ENCODE measurements around the gene CACNB2.
"Not testable (repeated sequence)": the region's sequence is repeated elsewhere in the genome, so short reads cannot be mapped to it uniquely, and the experiment has no call there.

CACNB2 gene

DNA sequence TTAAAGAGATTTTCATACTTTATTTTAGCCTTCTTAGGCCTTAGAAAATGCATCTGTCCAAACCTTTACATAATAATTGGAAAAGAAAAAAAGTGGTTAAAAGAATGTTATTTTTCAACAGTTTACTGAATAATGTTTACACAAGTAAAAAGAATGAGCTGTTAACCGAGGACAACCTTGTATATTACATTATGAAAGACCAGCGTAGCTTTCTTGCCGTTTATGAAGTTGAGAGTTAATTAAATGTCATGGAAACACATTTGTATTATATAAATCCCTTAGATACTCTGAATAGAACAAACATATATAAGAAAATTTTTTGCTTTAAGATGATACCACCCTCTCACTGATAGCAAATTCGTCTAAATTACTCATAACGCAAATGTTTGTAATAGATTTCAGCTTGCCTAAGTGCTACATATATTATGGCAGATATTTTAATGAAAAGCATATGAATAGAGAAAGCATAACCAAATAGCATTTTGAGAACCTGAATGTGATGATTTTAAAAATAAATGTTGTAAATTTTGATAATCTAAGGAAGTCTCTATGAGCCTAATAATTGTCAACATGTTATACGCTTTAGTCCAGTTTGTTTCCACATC, 9.1 kb downstream of the CACNB2 start:
- DNase-seq = no peak

DNA sequence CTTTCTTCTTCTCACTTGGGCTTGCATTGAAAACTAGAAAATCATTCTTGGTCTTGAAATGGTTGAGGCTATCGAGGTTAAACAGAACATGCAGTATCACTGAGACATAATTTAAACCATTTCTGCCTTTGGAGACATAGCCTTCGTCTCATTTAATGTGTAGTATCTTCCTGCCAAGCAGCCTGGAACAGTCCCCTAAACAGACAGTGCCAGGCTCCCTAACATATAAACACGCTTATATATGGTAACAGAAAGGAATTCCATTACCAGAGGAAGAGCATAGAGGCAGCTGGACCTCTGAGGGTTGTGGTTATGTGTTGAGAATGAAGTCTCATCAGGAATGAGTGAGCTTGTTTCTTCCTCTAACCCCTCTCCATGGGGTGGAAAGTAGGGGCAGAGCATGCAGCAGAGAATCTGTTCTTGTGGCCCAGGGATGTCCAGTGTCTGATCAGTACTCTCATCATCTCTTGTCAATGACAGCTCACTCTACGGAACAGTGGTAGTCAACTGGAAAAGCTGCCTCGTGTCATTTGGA, 11.2 kb downstream of the CACNB2 start:
- no peak for DNase-seq

DNA sequence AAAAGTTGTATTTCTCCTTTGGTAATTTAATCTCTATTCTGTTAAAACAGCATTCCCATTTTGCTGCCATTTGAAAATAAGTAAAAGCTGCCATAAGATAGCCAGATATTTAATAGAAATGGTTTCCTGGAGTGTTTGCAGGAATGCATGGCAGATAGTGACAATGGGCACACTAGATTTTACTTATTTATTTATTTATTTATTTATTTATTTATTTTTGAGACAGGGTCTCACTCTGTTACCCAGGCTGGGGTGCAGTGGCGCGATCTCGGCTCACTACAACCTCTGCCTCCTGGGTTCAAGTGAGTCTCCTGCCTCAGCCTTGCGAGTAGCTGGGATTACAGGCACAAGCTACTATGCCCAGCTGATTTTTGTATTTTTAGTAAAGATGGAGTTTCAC, 13.2 kb downstream of the CACNB2 start:
- DNase-seq = not testable (repeated sequence)

DNA sequence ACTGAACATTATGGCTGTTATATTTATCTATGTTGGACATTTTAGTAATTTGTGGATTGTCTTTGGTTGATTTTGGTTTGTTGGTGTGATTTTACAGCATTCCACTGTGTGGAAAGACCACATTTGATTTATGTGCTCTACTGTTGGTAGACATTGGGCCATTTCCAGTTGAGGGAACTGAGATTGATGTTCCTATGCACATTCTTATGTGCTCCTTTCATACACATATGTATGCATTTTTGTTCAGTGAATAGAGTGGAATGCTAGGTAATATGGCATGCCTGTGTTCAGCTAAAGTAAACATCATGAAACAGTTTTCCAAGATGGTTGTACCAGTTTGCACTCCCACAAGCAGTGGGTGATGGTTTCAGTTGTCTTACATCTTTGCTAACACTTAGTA, 15.1 kb downstream of the CACNB2 start:
- DNase-seq = no peak

DNA sequence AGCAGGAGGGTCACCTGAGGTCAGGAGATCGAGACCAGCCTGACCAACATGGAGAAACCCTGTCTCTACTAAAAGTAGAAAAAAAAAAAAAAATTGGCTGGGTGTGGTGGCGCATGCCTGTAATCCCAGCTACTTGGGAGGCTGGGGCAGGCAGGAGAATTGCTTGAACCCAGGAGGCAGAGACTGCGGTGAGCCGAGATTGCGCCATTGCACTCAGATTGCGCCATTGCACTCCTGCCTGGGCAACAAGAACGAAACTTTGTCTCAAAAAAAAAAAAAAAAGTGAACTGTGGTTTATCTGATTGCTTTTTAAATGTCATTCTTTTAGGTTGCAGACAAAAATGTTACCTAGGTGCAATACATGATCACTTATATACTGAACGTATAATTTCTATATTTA, 16.6 kb downstream of the CACNB2 start:
- DNase-seq = not testable (repeated sequence)

DNA sequence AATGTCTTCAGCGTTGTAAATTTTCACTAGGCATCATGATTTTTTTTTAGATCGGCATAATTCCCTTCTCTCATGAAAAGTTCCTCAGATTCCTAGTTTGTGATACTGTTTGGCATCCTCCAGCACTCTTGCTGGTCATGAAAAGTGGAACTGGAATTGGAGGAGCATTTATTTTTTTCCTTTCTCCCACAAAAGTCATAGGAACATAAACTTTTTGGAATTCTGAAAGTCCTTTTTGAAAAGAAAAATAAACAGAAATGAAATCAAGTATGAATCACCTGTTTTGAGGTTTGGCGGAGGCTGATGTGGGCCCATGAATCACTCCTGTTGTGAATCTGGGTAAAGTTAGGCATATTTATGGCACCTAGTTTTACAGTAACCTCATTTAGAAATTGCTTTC, 17.7 kb downstream of the CACNB2 start:
- DNase-seq = no peak

DNA sequence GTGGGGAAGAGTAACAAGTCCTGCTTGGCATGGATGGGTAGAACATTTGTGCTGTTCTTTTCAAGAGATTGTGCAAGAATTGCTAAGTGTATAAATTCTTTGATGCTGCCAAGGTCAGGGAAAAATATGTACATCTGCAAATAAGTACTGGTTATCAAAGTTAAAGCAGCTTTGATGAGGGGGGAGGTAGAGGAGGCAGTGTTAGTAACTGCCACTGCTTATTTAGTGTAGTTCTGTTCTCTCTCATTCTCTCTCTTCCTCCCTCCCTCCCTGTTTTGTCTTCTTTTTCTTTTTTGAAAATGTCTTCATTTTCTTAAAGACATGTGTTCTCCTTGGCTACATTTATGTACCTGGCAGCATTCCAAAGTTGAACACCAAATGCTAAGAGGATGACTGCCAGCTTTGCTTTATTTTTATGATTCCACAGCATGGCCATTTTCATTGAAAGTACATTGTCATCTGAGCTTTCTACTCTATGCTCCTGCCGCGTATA, 18.6 kb downstream of the CACNB2 start:
- DNase-seq = no peak

DNA sequence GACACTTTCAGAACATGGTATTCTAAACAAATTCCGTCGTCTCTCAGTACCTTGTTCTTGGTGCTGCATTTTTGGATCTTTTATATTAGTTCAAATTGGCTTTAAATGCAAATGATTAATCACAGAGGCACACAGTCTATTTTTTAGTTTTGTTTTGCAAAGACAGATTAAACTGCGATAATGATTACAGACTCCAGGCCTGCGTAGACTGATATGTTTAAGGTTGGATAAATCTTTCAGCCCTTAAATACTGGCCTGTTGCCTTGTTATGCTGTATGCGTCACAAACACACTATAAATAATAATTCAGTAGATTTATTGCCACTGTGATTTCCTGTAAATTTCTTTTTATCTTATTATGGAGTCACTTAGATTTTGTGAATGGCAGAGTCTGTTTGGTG, 19.3 kb downstream of the CACNB2 start:
- no peak for DNase-seq

DNA sequence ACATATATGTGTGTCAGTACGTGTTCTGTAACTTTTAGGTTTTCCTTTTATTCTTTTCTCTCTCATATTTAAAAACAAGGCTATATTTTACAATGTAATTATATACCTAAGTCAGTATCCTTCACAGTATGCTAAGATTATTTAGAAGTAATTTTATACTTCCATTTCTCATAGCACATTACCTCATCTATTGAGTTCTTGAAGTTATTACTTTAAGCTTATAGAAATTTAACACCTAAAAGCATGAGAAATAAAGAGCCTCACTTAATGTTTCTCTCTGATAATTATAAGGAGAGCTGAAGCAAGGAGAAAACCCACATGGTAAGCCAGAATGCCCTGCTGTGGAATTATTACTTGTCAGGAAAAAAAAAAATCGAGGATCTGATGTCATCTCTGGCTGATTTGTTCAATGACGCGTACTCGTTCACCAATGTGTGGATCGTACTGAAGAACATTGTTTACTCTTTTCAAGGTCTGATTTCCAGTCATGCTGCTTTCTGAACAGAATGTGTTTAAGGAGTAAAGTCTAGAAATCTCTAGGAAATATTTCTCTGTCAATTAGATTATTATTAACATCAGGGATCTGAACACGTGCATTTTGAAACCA, 21.9 kb downstream of the CACNB2 start:
- DNase-seq = no peak

DNA sequence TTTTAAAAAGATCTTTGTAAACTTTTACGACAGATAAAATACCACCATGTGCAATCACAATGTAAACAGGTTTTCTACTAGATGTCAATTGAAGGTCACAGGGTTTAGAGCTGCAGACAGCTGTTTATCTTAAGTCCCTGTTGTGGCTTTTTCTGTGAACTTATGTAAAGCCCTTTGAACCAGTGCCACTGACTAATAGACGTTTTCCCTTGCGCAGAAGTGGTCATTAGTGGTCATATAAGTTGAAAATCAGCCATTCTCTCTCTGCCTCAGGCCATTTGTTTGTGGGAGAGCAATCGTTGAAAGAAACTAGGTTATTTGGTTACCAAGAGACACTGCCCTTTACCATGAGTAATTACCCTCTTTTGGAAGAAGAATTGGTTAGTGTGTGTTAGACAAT, 23.9 kb downstream of the CACNB2 start:
- DNase-seq = no peak

DNA sequence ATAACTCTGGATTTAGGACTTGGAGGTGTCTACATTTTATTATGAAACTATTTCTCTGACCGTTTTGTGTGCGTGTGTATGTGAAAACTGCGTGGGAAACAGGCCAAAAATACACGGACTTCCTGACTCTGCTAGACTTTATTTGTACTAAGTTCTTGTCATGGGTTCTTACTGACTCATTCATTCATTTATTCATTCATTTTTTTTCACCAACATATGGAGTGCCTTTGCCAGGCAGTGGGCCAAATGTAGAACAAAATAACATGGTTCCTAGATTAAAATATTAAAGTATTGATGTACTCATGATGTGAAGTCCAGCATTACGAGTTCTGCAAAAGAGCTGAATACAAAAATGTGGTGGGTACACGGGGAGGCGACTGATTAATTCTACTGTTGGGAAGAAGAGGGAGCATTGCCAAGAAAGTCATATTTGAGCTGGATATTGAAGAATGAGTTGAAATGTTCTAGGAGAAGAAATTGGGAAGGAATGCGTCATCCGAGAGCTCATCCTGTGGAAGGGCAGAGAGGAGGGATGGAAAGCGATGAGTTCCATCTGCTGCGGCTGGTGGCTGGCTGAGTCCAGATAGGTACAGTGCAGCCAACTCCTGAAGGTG, 24.6 kb downstream of the CACNB2 start:
- DNase-seq = no peak

DNA sequence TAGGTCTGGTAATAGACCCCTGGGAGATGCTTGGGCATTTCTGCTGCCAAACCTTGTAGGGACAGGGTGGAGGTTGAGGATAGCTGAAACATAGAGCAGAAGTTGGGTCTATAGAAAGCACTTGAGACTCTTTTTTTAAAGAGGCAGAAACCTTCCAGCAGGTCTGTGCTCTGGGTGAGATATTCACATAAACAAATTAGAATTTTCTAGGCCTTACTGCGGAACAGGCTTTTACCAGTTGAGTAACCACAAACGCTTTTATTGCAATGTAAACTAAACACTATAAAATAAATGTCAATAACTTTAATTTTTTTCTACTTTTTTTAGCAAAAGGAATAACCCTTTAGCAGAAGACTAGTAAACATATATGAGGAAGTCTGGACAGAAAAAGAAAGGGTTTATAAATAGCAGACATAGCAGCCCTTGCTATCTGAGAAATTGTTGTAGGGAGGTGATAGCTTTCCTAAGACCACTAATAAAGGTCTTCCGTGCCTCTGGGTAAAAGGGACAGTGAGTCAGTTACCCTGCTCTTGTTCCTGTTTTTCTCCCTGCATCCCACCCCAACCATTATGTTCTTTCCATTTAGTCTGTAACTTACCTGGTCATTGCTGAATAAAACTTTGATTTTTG, 38.7 kb downstream of the CACNB2 start:
- no peak for DNase-seq

DNA sequence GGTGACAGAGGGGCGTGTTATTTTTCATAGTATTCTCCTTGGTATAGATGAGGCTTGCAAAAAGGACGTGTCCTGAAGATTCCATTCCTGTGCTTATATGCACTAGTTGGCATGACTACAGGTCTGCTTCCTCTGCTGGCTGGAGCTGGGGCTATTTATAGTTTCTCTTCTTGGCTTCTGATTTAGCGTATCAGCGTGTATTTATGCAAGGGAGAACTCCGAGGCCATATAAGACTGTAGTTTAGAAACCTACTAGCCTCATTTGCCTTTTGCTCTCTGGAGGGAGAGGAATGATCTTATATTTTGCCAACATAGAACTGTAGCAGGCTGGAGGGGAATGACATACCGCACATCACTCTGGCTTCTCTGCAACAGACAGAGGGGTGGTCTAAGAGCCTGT, 39.7 kb downstream of the CACNB2 start:
- no peak for DNase-seq

DNA sequence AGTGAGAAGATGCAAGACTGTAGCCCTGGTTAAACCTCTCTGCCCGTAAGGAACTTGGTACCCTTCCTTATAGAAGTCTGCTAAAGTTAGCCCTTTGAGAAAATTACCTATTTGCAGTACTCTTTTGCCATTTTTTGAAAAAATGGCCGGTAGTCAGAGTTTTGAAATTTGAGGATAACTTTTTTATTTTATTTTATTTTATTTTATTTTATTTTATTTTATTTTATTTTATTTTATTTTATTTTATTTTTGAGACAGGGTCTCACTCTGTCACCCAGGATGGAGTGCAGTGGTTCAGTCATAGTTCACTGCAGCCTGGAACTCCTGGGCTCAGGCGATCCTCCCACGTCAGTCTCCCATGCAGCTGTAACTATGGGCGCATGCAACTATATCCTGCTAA, 41.2 kb downstream of the CACNB2 start:
- DNase-seq = not testable (repeated sequence)

DNA sequence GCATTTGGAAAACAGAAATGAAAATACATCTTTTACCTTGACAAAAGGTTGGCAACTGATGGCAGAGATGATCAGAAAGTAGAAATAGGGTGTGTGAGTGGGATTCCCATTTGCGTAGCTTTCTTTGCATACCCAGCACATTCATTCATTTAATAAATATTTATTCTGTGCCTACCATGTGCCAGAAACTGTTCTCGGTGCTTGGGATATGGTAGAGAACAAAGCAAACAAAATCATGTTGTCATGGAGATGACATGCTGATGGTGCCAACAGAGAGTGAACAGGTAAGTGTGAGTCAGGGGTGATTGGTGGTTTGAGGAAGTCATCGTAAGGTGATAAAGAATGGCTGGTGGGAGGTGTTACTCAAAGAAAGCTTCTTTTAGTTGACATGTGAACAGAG, 45.4 kb downstream of the CACNB2 start:
- DNase-seq = no peak

DNA sequence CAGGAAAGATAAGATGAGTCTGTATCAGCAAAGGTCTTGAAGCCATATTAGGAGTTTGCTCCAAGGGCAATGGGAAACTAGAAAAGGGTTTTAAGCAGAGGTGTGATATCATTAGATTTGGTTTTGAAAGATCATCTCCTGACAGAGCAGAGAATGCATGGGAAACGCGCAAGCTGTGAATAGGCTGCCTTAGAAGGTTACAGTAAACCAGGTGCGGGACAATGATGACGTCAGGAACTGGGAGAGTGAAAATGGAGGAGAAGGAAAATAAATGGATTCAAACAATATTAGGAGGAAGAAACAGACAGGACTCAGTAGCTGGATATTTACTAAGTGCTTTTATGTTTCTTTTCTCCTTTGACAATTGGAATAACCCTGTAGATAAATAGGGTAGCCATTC, 50.6 kb downstream of the CACNB2 start:
- no peak for DNase-seq

DNA sequence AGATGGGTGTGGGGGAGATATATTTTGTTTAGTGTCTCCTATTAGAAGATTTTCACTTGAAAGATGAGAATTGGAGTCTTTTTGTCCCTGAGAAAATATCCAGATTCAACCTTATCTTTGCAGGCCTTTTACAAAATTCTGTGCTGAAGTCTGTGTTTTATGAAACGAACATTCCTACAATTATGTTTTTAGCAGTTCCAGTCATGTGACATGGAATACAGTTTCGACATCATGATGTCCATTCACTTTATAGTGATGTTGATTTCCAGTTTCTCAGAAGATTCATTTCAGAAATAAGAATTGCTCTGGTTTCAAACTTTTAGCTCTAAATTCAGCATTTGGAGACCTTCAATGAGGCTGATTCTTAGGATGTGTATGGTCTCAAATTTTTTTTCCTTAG, 54.4 kb downstream of the CACNB2 start:
- no peak for DNase-seq

DNA sequence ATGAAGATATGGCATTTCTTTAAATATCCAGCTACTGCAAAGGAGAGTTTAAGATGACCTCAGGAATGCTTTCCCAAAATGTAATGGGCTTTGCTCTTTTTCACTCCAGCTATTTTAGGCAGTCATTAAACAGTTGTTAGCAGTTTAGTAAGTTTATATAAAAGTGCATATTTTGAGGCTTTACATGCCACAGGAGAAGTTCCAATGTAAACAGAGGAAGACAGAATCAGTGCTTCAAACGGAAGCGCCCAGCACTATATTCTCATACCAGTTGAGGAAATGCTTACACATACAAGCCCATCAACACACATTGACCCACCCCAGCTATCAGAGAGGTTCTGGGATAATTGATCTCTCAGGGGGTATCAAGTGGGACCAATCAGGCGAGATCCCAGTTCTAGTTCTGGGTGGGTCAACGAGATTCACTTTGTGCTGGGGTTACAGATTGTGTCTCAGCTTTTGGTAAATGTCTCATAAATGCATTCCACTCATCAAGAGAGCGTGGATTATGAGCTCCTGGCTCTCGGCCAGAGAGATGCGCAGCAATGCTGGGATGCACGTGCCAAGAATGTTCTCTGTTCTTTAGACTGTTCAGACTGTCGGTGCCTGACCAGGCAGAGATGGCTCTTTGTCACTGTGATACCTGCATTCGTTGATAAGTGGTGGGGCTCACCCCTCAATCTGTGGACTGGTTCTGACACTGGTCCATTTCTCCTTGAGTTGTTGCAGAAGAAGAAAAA, 55.0 kb downstream of the CACNB2 start:
- DNase-seq = no peak

DNA sequence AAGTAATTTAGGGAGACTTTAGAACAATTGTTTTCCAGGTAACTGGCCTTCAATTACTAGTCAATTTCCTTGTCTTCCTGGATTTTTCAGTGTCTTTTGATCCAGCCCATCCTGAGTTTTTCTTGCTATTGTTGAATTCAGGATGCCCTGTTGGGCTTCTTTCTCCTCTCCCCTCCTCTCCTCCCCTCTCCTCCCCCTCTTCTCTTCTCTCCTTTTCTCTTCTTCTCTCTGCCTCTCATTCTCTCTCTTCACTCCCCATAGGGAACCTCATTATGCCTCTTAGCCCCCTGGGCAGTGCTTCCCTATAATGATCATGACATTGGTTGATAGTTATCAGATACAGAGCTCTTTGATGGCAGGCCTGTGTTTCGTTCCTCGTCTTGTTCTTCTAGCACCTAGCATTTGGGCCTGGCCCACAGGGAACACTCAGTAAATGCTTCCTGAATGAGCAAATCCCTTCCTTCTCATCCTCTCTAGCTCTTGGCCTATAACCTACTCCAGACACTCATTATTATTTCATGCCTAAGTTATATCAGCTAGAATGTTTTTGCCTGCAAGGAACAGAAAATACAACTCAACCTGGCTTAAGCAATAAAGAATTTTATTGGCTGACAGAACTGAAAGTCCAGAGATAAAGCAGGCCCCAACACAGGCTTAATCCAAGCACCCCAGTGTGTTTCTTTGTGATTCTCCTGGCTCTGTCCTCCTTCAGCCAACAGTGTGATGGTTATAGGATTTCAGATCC, 56.8 kb downstream of the CACNB2 start:
- no peak for DNase-seq

DNA sequence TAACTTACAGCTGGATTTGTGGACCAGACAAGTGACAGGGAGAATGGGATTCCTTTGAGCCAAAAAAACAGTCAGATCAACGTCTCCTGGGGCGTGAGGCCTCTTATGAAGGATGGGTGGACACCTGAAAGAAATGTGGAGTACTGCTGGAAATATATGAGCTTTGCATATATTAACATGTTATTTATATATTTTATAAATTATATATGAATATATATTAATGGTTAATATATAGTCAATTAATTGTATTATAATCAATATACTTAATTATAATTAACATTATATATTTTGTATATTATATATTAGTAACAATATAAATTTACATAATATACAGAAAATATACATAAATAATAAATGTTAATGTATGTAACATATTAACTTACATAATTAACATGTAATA, 57.5 kb downstream of the CACNB2 start:
- DNase-seq = no peak

DNA sequence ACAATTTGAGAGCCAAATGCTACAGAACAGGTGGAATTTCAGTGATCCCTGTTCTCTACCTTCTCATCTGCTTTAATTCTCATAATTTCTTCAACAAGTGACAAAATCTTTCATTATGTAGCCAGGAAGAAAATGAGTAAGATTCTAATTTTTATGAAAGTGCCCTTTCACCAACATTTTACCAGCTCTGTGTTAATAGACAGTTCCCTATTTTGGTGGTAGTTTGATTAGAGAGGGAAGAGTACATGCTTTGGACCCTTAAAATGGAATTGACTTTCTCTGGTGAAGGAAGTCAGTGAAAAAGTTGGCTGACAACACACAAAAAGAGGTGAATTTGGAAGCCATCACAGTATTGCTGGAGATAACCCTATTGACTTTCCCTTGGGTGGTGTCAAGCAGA, 61.7 kb downstream of the CACNB2 start:
- no peak for DNase-seq

DNA sequence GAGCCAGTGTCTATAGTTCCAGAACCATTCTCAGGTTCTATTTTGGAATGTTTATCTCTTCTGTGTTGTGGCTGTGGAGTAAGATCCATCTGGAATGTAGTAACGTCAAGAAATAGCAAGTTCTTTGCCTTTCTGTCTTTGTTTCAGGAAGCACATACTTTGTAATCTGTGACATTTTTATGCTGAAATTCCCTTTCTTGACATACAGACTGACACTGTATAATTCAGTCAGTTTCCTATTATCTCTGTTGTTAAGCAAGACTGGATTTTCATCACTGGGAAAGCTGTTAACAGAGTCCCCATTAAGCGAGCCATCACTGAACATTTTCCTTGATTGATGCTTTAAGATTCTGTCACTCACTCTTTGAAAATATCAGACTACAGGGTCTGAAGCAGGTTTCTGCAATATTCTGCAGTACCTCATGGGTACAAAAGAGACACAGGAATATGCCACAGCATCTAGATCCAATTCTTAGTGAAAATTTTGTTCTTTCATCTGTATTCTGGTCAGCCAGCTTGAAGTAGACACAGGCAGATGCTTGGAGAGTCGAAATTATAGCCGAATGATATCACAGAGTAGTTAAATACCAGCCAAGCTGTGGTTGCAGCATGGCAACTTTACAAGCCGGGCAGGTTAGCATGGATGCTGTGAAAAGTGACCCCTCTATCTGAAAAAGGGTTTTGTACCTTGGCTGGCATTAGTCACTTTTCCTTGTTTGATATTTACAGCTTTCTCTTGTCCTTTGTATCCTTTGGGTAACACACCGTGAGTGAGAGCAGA, 62.6 kb downstream of the CACNB2 start:
- no peak for DNase-seq

Data from activated naive CD4-positive, alpha-beta T cell treated with anti-CD3 and anti-CD28 coated beads, Interleukin-2, amount 50 U/mL, for 16 hours (primary cell).